GM18519 (cell line): ENCODE measurements around the gene ABCC2.
"Not testable (repeated sequence)": the region's sequence is repeated elsewhere in the genome, so short reads cannot be mapped to it uniquely, and the experiment has no call there.

Experiments used
- ATAC-seq: cut with Tn5 transposase; IDR thresholded peaks from one replicate; pipeline ENCODE4 v1.9.1; 2021; ENCODE audit warnings: mild to moderate bottlenecking, moderate library complexity; ENCODE audit not compliant: unreplicated experiment, low FRiP score

Gene ABCC2

GRCh38 chr10:99880080-99880835 is 97.8 kb downstream of the ABCC2 start:
- no peak for ATAC-seq

- ATAC-seq, result no peak
These were observed 98.9 kb downstream of the ABCC2 start for GRCh38 chr10:99881371-99881770.

- ATAC-seq, result no peak
These were observed 101.1 kb downstream of the ABCC2 start for GRCh38 chr10:99883523-99883922.

- ATAC-seq, result no peak
These were observed 106.2 kb downstream of the ABCC2 start for GRCh38 chr10:99888622-99889021.

DNA sequence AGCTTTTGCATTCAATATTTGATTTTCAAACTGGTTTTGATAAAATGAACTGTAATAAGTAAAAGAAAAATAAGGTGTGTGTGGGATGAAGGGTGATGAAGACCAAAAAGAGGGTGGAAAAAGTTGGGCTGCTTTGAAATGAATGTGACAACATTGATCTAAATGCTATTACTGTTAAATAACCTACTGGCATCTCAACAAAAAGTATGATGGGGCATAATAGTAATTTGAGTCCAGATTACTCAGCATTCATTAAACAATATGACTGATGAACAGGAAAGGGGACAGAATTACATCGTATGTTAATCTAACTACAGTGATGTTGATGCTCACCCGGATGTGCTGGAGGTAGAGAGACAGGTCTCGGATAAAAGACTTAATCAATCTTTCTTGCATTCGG is 112.2 kb downstream of the ABCC2 start:
- ATAC-seq, result no peak

DNA sequence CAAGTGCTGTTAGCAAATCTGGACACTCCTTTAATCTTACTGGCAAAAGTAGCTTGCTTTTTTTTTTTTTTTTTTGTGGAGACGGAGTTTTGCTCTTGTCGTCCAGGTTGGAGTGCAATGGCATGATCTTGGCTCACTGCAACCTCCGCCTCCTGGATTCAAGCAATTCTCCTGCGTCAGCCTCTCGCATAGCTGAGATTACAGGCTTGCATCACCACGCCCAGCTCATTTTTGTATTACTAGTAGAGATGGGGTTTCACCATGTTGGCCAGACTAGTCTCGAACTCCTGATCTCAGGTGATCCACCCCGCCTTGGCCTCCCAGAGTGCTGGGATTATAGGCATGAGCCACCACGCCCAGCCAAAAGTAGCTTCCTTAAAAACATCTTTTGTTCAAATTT is 112.6 kb downstream of the ABCC2 start:
- not testable (repeated sequence) for ATAC-seq

- no peak for ATAC-seq
These were observed 113.4 kb downstream of the ABCC2 start for GRCh38 chr10:99895867-99896266.
